Measurements from ENCODE around the gene SMAD1.

The SMAD1 gene

DNA sequence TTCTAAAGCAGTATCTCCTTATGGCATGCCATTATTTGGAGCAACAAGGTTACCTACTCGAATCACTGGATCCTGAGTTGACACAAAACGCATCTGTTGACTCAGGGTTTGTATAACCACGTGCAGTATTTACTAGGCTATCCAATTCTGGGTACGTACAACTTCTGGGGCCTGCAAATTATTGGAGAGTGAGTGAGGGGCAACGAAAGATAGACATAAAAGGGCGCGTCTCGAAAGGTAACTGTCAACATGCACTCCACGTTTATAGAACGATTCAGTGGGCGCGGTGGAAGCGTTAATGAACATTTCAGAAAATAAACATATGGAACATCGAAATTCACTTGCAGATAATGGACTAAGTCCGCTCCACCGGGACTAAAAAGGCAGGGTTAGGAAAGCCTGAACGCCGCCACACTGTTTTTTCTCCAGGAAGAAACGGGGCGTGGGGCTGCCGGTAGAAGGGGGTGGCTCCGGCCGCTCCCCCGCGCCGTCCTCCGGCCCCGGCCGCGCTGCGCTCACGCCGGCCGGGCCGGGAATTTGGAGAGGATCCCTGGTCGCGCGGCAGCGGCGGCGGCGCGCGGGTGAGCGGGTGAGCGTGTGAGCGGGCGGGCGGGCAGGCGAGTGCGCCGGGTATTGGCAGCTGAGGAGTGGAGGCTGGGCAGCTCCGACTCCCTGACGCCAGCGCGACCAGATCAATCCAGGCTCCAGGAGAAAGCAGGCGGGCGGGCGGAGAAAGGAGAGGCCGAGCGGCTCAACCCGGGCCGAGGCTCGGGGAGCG lies at the start of gene SMAD1:
SMAD1 (plus strand) TSS at position 690 of the 778 bp plus-strand sequence. CDS start 32,761 bp downstream, outside the sequence.
- peak; percentile 69 for DNase-seq

DNA sequence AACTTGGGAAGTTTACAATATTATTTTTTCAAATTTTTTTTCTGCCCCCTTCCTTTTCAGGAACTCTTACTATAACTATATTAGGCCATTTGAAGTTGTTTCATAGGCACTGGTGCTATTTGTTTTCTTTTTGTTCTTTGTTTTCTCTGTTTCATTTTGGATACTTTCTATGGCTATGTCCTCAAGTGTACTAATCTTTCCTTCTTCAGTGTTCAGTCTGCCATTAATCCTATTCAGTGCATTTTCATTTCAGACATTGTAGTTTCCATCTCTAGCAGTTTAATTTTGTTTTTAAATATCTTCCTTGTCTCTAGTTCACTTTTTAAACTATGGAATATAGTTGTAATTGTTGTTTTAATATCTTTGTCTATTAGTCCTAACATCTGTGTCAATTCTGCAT lies 48.0 kb upstream of the SMAD1 start:
- DNase-seq, result no peak

DNA sequence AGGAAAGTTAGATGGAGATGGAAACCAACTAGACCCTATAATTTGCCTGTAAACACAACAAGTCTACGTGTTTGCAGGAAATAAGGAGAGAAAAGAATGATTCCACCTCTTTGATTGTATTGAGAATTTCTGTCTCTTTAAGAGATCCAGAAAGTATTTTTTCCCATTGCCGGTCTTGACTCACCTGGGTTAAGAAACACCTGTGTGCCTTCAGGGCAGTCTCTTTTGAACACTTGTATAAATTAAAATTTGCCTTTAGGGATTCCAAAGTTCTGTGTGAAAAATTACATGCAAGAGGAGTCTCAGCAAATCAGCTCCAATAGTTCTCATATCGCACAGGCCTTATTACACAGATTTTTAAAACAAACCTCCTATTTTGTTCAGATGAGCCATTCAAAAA lies 46.0 kb upstream of the SMAD1 start:
- no peak for DNase-seq

DNA sequence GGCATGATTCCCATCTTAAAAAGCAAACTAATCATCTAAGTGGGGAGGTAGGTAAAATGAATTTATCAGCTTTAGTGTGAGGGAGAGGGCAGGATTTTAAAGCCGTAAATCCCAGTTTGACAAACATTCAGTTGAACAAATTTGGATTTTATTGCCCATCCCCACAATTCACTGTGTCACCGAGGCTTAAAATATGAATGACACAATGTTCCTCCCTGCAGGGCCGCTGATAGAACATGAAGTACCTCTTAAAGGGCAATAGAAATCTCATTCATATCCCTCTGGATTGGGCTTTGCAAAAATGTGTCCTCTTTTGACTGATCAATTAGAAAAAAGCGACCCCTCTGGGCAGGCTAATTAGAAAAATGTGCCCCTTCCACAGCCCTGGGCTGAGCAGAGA lies 45.5 kb upstream of the SMAD1 start:
- DNase-seq, result no peak

DNA sequence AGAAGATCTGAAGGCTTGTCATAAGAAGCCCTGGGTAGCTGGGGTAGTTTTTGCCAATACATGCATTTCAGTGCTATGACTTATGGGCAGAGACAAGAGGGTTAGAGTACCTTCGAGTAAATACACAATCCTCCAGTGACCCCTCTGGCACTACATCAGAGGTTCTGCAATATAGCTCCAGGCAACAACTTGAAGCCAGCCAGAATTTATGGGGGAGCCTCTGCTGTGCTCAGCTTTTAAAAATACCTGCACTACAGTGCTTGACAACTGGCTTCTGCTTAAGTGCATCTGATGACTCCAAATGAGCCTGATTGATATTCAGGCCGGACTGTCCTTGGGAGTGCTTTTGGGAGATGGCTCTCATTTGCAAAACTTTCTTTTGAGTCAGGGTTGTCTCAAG lies 44.9 kb upstream of the SMAD1 start:
- DNase-seq, result no peak

DNA sequence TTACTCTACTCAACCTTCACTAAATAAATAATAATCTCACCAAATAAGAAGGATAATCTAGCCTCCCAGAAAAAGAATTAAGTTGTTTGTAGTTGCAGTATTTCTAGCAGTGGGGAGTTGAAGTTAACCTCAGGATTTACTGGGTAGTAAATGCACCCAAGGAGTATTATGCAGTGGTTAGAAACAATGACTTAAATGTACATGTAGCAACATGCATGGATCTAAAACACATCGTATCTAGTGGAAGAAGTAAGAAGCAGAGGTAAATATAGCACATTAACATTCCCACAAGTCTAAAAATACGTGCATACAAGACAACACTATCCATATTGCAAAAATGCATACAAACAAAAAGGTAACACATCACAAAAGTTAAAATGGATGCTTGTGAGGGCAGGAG lies 44.2 kb upstream of the SMAD1 start:
- no peak for DNase-seq

DNA sequence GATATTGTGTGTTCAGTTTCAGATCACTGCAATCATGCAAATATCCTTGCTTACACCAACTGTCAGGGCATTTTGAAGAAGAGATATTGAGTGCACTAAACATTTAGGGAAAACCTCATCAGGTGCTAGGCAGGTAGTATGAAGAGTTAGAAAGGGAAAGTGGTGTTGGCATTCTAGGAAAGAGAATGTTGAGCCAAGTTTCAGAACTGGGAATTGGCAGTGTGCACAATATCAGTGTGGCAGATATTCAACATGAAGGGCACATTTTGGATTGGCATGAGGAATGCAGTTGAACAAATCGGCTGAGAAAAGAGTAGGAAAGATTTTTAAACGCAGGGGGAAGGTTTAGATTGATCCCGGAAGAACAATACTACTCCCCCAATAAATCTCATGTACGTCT lies 43.4 kb upstream of the SMAD1 start:
- DNase-seq, result no peak

DNA sequence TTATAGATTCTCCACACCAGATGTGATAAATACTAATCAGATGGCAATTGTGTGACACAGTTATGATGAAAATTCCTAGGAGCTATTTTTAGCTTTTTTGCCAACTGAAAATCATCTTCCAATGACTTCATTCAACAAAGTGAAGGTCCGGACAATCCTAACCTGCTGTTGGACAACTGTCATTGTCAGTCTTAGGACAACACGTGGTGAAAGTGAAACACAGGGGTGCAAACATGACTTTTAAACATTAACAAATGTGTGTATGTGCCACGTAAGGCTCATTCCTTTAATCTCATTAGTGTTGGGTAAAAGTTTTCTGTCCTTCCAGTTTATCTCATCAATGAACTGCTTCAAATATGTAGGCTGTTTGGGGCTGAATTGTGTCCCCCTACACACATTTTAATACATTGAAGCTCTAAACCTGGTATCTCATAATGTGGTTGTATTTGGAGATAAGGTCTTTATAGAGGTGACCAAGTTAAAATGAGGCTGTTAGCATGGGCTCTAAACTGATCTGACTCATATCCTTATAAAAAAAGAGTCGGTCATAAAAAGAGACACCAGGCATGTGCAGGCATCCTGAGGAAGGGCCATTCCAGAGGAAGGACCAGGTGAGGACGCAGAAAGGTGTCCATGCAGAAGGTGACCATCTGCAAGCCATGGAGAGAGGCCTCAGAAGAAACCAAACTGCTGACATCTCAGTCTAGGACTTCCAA lies 41.2 kb upstream of the SMAD1 start:
- no peak for DNase-seq

DNA sequence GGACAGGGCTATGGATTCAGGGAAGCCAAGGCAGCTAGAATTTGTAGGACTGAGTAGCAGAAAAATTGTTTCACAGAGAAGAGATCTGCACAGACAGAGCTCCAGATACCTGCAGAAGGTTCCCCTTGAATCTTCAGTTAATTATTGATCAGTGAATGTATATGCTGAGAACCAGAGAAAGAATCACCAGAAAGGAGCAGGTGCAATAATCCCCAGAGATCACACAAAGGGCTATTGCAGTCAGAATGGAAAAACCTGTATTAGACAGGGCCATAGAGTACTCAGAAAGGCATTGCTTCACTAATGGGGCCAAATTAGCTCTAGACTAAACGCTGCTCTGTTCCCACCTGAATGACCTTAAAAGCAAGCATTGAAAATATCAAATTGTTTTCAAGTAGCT lies 35.5 kb upstream of the SMAD1 start:
- no peak for DNase-seq

DNA sequence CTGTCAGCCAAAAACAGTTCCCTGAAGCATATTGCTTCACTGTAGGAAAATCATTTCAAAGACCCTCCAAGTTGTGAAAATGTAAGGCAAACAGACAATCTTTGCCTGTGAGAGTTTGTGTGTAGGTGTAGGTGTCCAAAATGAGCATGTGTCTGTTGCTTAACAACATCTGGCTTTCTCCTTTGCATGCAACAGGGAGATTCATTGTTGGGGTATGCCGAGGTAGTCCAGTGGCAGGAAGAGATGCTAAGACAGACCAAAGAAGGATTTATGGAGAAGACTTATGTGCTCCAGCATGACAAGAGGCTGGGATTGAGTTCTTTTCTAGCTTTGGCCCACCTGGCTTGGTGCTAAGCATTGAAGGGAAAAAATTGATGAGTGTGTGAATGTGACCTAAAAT lies 29.8 kb upstream of the SMAD1 start:
- no peak for DNase-seq

DNA sequence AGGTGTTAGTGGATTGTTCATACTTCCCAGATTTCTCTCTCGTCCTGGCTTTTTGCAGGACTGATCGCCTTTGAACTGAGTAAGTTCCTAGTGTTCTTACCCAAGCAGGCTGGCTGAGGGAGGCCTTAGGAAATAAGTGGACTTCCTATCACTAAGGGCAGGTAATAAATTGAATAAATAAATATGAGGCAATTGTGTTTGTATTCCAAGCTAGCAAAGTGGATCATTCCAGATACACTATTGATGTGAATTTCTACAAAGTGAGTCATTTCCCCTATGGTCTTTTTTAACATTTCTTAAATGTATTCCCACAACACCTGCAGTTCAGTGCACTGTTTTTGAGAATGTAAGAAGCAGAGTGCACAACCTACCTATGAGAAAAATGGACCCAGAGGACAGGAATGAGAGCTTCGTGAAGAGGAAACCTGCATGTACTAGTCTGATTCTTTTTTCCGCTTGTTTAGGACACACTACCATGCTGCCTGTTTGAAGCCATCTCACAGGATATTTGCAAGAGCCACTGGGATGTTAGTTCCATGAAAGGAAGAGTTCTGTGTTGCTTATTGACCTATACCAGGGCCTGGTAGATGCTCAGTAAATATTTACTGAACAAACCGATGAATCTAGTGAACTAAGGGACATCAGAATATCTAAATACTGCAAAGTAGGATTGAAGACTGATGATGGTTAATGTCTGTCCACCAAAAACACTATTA lies 29.0 kb upstream of the SMAD1 start:
- DNase-seq, result no peak

DNA sequence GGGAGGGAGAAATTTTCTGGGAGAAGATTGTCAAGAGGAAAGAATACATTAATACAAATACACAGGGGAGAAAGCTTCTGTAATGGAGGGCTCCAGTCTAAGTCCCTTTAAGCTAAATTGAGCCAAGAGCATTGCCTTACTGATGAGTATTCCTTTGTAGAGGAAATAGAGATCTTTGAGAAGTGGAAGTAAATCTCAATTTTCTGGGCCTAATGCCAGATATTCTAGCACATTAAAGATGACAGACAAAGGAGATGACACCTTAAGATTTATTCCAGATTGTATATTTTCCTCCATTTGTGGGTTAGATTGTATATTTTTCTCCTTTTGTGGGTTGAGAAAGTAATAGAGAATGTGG lies 28.5 kb upstream of the SMAD1 start:
- no peak for DNase-seq

DNA sequence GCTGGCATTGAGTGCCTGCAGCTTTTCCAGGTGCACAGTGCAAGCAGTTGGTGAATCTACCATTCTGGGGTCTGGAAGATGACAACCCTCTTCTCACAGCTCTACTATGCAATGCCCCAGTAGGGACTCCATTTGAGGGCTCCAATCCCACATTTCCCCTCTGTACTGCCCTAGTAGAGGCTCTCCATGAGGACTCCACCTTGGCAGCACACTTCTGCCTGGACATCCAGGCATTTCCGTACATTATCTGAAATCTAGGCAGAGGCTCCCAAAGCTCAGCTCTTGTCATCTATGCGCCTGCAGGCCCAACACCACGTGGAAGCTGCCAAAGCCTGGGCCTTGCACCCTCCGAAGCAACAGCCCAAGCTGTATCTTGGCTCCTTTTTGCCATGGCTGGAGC lies 8.4 kb upstream of the SMAD1 start:
- no peak for DNase-seq

DNA sequence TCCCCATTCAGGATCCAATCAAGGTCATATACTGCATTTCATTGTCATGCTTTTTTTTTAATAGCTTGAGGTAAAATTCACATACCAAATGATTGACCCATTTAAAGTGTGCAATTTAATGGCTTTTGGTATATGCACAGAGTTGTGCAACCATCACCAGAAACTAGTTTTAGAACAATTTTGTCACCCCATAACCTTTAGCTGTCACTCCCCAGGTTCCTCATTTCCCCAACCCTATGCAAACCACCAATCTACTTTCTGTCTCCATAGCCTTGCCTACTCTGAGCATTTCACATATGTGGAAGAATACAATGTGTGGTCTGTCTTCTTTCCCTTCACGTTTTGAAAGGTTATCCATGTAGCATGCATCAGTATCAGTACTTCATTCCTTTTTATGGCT lies 1.4 kb upstream of the SMAD1 start:
- DNase-seq, result no peak

DNA sequence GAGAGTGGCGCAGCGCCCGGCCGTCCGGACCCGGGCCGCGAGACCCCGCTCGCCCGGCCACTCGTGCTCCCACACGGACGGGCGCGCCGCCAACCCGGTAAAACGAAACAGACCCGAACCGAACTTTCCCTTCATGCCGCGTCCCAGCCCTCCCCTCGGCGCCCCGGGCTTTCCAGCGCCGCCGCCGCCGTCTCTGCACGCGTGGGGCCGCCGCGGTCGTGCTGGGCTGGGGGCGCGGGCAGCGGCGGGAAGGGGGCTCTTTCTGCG lies 222 bp downstream of the SMAD1 start:
- no peak for DNase-seq

DNA sequence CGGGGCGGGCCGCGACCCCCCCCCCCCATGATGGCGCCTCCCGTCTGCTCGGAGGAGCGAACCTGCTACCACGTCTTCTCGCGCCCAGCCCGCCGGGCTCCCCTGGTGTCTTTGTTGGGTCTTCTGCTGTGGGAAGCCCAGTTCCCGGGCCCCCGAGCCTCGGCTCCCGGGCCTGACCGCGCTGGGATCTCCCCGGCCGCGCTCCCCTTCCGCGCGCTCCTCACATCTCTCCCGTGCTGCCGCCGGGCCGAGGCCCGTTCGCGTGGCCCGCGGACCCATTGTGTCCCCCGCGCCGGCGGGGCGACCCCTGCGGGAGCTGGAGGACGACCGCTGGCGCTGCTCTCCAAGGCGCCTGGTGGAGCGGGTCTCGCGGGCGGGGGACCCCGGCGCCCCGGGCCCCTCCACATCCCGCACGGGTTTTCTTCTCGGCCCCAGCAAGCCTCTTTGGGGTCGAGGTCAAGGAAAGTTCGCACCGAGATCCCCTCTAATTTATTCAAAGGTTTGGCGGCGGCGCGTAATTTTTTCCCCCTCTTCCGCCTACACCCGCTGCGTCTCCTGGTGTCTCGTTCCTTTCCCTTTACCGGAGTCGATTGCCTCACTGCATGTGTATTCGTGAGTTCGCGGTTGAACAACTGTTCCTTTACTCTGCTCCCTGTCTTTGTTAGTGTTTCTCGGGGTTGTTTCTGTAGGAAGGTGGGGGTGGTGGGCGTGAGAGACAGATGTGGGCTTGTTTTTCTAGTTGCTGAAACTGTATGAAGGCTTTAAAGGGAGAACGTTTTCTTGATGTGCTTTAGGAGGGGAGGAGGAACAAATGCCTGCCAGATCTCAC lies 770 bp downstream of the SMAD1 start:
- DNase-seq, result peak; percentile 61

DNA sequence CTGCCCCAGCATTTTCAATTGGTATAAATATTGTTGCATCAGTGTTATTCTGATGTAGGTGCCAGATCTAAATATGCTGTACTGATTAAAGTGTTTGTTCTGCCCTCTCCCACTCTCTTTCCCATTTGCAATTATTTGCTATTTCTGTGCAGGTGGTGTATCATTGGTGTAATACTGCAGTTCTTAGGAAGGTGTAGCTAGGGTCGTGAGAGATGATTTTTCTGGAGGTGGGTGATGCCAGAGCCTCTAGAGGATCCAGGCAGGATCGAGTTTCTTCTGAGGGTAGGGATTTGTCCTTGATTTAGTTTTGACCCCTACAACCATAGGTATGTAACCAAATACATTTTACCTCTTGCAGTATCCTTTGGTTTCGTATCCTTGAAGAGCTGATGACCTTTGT lies 1.9 kb downstream of the SMAD1 start:
- peak; percentile 3 for DNase-seq

DNA sequence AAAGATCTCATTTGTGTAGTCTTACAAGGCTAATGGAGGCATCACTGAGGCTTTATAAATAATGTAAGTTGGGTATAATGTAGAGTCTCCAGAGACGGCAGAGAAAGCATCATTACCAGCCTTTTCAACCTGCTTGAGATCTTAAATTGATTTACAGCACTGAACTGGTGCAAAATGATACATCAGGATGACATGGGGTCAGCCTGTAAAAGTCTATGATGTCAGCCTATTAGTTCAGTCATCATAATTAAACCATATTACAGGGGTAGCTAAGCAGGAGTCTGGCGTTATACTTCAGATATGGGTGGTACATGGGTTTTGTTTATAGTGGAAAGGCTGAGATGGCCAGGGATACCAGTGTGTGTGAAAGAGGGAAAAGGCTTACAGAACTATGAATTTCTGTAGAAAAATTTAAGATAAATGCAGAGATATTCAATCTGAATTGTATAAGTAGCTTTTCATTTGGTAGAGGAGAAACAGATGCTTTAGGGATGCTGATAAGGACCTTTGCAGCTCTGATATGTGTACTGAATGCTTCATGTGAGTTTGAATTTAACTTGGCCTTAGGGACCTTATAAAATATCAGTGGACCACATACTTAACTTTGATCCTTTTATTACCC lies 2.7 kb downstream of the SMAD1 start:
- no peak for DNase-seq

DNA sequence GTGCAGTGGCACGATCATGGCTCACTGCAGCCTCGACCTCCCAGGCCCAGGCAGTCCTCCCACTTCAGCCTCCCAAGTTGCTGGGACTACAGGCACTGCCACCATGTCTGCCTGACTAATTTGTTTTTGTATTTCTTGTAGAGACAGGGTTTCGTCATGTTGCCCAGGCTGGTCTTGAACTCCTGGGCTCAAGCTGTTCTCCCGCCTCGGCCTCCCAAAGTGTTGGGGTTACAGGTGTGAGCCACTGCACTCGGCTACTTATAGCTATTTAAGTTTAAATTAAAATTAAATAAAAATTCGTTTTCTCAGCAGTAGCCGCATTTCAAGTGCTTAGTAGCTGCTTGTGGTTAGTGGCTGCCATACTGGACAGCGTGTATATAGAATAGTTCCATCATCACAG lies 3.5 kb downstream of the SMAD1 start:
- no peak for DNase-seq

DNA sequence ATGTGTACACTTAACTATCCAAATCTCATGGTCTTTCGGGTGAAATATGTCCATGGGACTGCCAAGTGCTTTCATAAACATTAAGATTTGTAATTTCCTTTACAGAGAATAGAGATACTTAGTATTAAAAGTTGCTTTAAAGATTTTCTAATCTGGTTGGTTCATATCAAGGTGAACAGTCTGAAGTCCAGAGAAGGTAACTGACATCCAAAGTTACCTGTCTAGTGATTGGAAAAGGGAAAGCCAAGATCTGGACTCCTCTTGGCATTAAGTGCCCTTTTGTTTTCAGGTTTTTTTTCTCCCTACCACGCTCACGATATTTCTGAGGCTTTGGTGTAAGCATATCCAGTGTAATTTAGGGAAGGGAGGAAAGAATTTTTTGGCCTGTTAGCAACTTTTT lies 5.0 kb downstream of the SMAD1 start:
- no peak for DNase-seq

DNA sequence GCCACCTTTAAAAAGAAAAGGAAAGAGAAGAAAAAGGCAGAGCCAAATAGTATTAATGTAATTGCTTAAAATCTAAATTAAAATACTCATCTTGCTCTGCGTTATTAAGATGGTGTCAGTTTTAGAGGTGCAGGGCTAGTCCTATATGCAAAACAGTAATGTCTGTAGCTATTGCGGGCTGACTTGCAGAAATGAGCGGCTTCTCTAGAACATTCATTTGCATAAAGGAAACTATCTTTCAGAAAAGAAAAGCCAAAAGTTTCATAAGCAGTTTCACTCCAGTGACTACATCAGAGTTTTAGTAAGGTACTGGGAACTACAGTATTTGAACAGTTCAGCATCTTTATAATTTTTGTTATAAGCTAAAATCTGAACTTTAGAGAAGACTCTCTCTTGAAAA lies 6.0 kb downstream of the SMAD1 start:
- no peak for DNase-seq

DNA sequence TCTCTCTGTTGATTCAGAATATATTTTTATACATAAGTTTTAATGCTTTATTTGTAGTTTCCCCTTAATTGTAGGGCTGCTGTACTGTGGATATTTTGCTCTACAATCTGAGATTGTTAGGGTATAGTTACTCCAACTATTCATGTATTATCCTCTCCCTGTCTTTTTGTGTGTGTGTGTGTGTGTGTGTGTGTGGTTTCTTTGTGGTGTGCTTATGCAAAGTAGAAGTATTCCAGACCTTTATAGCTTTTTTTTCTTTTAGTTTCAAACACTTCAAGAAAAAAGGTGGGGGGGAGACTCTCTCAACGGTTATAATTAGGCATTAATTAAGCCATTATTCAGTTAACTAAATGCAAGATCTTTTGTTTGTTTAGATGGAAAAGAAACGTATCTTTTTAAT lies 6.7 kb downstream of the SMAD1 start:
- DNase-seq, result no peak

DNA sequence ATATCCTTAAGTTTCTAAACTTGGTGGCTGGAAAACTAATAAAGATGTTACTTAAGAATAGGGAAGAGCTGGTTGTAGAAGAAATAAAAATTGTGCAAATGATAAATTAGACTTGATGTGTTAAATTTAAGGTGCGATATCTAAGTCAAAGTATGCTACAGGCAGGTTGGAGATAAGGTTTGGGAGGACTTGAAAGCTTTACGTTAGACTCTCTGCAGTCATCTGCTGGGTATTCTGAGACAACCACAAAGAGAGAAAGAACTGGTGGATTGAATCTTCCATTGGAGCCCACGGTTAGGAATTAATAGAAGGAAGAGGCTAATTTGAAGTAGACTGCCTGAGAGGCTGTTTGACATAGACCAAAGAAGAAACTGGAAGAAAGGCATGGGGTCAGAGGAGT lies 7.9 kb downstream of the SMAD1 start:
- no peak for DNase-seq

Measured in NCI-H146 (cell line).